CD4-positive, alpha-beta T cell treated with Interleukin-21 for 1 hour (primary cell): ENCODE data around the gene VASN.
A peak's percentile ranks its signal among the peaks of the same experiment; 100 is the strongest.

Source experiments
- DNase-seq: peaks from one replicate; pipeline ENCODE4 v3.0.0-alpha.2; 2020

The VASN gene

GRCh38 chr16:4404967-4405696 is 33.5 kb downstream of the VASN start:
- DNase-seq, result no peak

GRCh38 chr16:4407543-4408322 is 36.1 kb downstream of the VASN start:
- DNase-seq, result no peak

GRCh38 chr16:4408323-4408690 is 36.7 kb downstream of the VASN start:
- DNase-seq, result no peak

GRCh38 chr16:4409081-4409932 is 37.7 kb downstream of the VASN start:
- no peak for DNase-seq

- DNase-seq, result no peak
These were observed 38.9 kb downstream of the VASN start for GRCh38 chr16:4410335-4411075.

GRCh38 chr16:4411684-4412083 is 40.0 kb downstream of the VASN start:
- no peak for DNase-seq

GRCh38 chr16:4412159-4412558 is 40.5 kb downstream of the VASN start:
- no peak for DNase-seq

- no peak for DNase-seq
These were observed 41.2 kb downstream of the VASN start for GRCh38 chr16:4412854-4413253.

- DNase-seq, result peak; percentile 92
These were observed 42.7 kb downstream of the VASN start for GRCh38 chr16:4414187-4414917.

GRCh38 chr16:4415538-4416199 is 44.0 kb downstream of the VASN start:
- peak; percentile 80 for DNase-seq

GRCh38 chr16:4416200-4417032 is 44.8 kb downstream of the VASN start, which contains the start of gene CORO7:
TSS of gene CORO7 (minus strand) at chr16:4416596. CDS start at chr16:4416518, 78 bp downstream.
- peak; percentile 99 for DNase-seq

- no peak for DNase-seq
These were observed 47.8 kb downstream of the VASN start for GRCh38 chr16:4419402-4419959.

GRCh38 chr16:4420505-4421105 is 49.0 kb downstream of the VASN start:
- DNase-seq, result no peak

GRCh38 chr16:4425378-4426020 is 53.9 kb downstream of the VASN start, which contains the start of gene DNAJA3:
TSS of gene DNAJA3 (plus strand) at chr16:4425868. CDS start at chr16:4425882, 14 bp downstream.
- peak; percentile 91 for DNase-seq

- no peak for DNase-seq
These were observed 54.5 kb downstream of the VASN start for GRCh38 chr16:4426021-4426684.

GRCh38 chr16:4426722-4427372 is 55.2 kb downstream of the VASN start:
- no peak for DNase-seq

GRCh38 chr16:4428500-4428899 is 56.9 kb downstream of the VASN start:
- DNase-seq, result no peak

GRCh38 chr16:4431023-4431422 is 59.4 kb downstream of the VASN start:
- no peak for DNase-seq
